Measurements from ENCODE around the gene PRAMEF17. TPM values are rescaled to one million over a fixed set of nuclear protein-coding genes. Genes with fewer than 3 reads are reported as not detected.
"Not testable (repeated sequence)": the region's sequence is repeated elsewhere in the genome, so short reads cannot be mapped to it uniquely, and the experiment has no call there.

Gene PRAMEF17
- total and polyA plus RNA-seq, 2 donors (not counting 1 experiment from before 2014, with no cell fraction given), result not detected

- Histone ChIP-seq H3K9ac (ENCODE audit: insufficient read depth, low read length) (no peak overlapping the region), H4K20me1 (ENCODE audit: control insufficient read depth, extremely low read depth, insufficient read depth, low read length) (no peaks in the 10 kb centered on the region), H3K36me3 (ENCODE audit: control insufficient read depth, insufficient read depth, low read length) (no peaks in the 10 kb centered on the region), H2AFZ (ENCODE audit: low read length) (no peak overlapping the region), H3K27ac (ENCODE audit: insufficient read depth, low read length) (no peak overlapping the region), H3K4me1 (ENCODE audit: control insufficient read depth, extremely low read depth, insufficient read depth, low read length) (no peaks in the 10 kb centered on the region), H3K9me3 (ENCODE audit: control insufficient read depth, insufficient read depth, low read depth, low read length) (no peaks in the 10 kb centered on the region), H3K4me2 (ENCODE audit: extremely low read depth, insufficient read depth, low read length) (no peak overlapping the region), H3K27me3 (ENCODE audit: control insufficient read depth, insufficient read depth, low read length) (no peaks in the 10 kb centered on the region), H3K79me2 (ENCODE audit: control insufficient read depth, insufficient read depth, low read length) (no peaks in the 10 kb centered on the region), H3K4me3 (replicated peaks in 1 of 4; ENCODE audit: control extremely low read depth in 1 of 4, insufficient read depth in 1 of 4, low read depth in 3 of 4, low read length in 4 of 4) (no peak overlapping the region)
- TF ChIP-seq EZH2 (IDR thresholded peaks at IDR 0.05; ENCODE audit: low read length, missing control alignments), result no peak
- no peak for TF ChIP-seq CTCF (conservative IDR thresholded peaks at IDR 0.05 in 1 of 2, IDR thresholded peaks at IDR 0.05 in 1 of 2; ENCODE audit: low read depth in 1 of 2, low read length in 2 of 2)
- DNase-seq (ENCODE audit: low read depth in 2 of 2), result no peak
These were observed 46.0 kb downstream of the PRAMEF17 start for GRCh38 chr1:13435458-13435857.

- not testable (repeated sequence) for H3K79me2 ChIP-seq (ENCODE audit: control insufficient read depth, insufficient read depth, low read length); H3K9ac ChIP-seq (ENCODE audit: insufficient read depth, low read length); H3K36me3 ChIP-seq (ENCODE audit: control insufficient read depth, insufficient read depth, low read length); H3K27me3 ChIP-seq (ENCODE audit: control insufficient read depth, insufficient read depth, low read length); H3K27ac ChIP-seq (ENCODE audit: insufficient read depth, low read length); H3K4me3 ChIP-seq (replicated peaks in 1 of 4; ENCODE audit: control extremely low read depth in 1 of 4, insufficient read depth in 1 of 4, low read depth in 3 of 4, low read length in 4 of 4); DNase-seq (ENCODE audit: low read depth in 2 of 2); H2AFZ ChIP-seq (ENCODE audit: low read length); H4K20me1 ChIP-seq (ENCODE audit: control insufficient read depth, extremely low read depth, insufficient read depth, low read length); H3K9me3 ChIP-seq (ENCODE audit: control insufficient read depth, insufficient read depth, low read depth, low read length); H3K4me1 ChIP-seq (ENCODE audit: control insufficient read depth, extremely low read depth, insufficient read depth, low read length); H3K4me2 ChIP-seq (ENCODE audit: extremely low read depth, insufficient read depth, low read length)
These were observed 49.8 kb downstream of the PRAMEF17 start for GRCh38 chr1:13439104-13439783.

Other genes with a start within 250 kb of the PRAMEF17 start
- gene PRAMEF26, start 233.6 kb upstream of the PRAMEF17 start, total RNA-seq, result not detected in 2 replicates
- not detected in 2 replicates for gene PRAMEF26, start 233.6 kb upstream of the PRAMEF17 start, polyA plus RNA-seq
- gene HNRNPCL4, start 224.0 kb upstream of the PRAMEF17 start, total RNA-seq, result not detected in 2 replicates
- gene HNRNPCL4, start 224.0 kb upstream of the PRAMEF17 start, polyA plus RNA-seq, result not detected in 2 replicates
- gene PRAMEF9, start 217.8 kb upstream of the PRAMEF17 start, total RNA-seq, result not detected in 2 replicates
- not detected in 2 replicates for gene PRAMEF9, start 217.8 kb upstream of the PRAMEF17 start, polyA plus RNA-seq
- not detected in 2 replicates for gene PRAMEF13, start 188.2 kb upstream of the PRAMEF17 start, total RNA-seq
- gene PRAMEF13, start 188.2 kb upstream of the PRAMEF17 start, polyA plus RNA-seq, result not detected in 2 replicates
- gene PRAMEF18, start 163.5 kb upstream of the PRAMEF17 start, total RNA-seq, result not detected in 2 replicates
- gene PRAMEF18, start 163.5 kb upstream of the PRAMEF17 start, polyA plus RNA-seq, result not detected in 2 replicates
- not detected in 2 replicates for gene PRAMEF5, start 135.4 kb upstream of the PRAMEF17 start, total RNA-seq
- not detected in 2 replicates for gene PRAMEF5, start 135.4 kb upstream of the PRAMEF17 start, polyA plus RNA-seq
- gene PRAMEF8, start 104.5 kb upstream of the PRAMEF17 start, total RNA-seq, result not detected in 2 replicates
- not detected in 2 replicates for gene PRAMEF8, start 104.5 kb upstream of the PRAMEF17 start, polyA plus RNA-seq
- gene PRAMEF33, start 86.1 kb upstream of the PRAMEF17 start, total RNA-seq, result not detected in 2 replicates
- gene PRAMEF33, start 86.1 kb upstream of the PRAMEF17 start, polyA plus RNA-seq, result not detected in 2 replicates
- not detected in 2 replicates for gene PRAMEF15, start 74.1 kb upstream of the PRAMEF17 start, total RNA-seq
- not detected in 2 replicates for gene PRAMEF15, start 74.1 kb upstream of the PRAMEF17 start, polyA plus RNA-seq
- not detected in 2 replicates for gene PRAMEF14, start 42.5 kb upstream of the PRAMEF17 start, total RNA-seq
- not detected in 2 replicates for gene PRAMEF14, start 42.5 kb upstream of the PRAMEF17 start, polyA plus RNA-seq
- not detected in 2 replicates for gene PRAMEF19, start 17.7 kb upstream of the PRAMEF17 start, total RNA-seq
- not detected in 2 replicates for gene PRAMEF19, start 17.7 kb upstream of the PRAMEF17 start, polyA plus RNA-seq
- gene PRAMEF20, start 20.8 kb downstream of the PRAMEF17 start, total RNA-seq, result not detected in 2 replicates
- not detected in 2 replicates for gene PRAMEF20, start 20.8 kb downstream of the PRAMEF17 start, polyA plus RNA-seq
- gene LRRC38, start 124.4 kb downstream of the PRAMEF17 start, total RNA-seq, result not detected in 2 replicates
- gene LRRC38, start 124.4 kb downstream of the PRAMEF17 start, polyA plus RNA-seq, result not detected in 2 replicates
- gene PDPN, start 194.2 kb downstream of the PRAMEF17 start, total RNA-seq, result 3.1 and 7.4 TPM in 2 replicates
- gene PDPN, start 194.2 kb downstream of the PRAMEF17 start, polyA plus RNA-seq, result 1.5 and 6.0 TPM in 2 replicates